ENCODE measurements around the gene TRMT2B.
"Not testable (repeated sequence)": the region's sequence is repeated elsewhere in the genome, so short reads cannot be mapped to it uniquely, and the experiment has no call there.

The TRMT2B gene

GRCh38 chrX:100995469-100995868 lies 56.4 kb downstream of the TRMT2B start:
- DNase-seq (ENCODE audit: extremely low read depth, insufficient read length), result no peak
- no peaks in the 10 kb centered on the region for H3K27me3 ChIP-seq (replicated peaks; ENCODE audit: control insufficient read depth, insufficient read depth, low read length)
- TF ChIP-seq, protein P1, sequence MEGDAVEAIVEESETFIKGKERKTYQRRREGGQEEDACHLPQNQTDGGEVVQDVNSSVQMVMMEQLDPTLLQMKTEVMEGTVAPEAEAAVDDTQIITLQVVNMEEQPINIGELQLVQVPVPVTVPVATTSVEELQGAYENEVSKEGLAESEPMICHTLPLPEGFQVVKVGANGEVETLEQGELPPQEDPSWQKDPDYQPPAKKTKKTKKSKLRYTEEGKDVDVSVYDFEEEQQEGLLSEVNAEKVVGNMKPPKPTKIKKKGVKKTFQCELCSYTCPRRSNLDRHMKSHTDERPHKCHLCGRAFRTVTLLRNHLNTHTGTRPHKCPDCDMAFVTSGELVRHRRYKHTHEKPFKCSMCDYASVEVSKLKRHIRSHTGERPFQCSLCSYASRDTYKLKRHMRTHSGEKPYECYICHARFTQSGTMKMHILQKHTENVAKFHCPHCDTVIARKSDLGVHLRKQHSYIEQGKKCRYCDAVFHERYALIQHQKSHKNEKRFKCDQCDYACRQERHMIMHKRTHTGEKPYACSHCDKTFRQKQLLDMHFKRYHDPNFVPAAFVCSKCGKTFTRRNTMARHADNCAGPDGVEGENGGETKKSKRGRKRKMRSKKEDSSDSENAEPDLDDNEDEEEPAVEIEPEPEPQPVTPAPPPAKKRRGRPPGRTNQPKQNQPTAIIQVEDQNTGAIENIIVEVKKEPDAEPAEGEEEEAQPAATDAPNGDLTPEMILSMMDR (IDR thresholded peaks at IDR 0.05; ENCODE audit: insufficient read depth, low read length, poor library complexity, severe bottlenecking), result no peak
- no peaks in the 10 kb centered on the region for H3K36me3 ChIP-seq (ENCODE audit: control insufficient read depth, insufficient read depth, low read length)
- H3K4me3 ChIP-seq (replicated peaks; ENCODE audit: low read depth, low read length), result no peak overlapping the region

DNA sequence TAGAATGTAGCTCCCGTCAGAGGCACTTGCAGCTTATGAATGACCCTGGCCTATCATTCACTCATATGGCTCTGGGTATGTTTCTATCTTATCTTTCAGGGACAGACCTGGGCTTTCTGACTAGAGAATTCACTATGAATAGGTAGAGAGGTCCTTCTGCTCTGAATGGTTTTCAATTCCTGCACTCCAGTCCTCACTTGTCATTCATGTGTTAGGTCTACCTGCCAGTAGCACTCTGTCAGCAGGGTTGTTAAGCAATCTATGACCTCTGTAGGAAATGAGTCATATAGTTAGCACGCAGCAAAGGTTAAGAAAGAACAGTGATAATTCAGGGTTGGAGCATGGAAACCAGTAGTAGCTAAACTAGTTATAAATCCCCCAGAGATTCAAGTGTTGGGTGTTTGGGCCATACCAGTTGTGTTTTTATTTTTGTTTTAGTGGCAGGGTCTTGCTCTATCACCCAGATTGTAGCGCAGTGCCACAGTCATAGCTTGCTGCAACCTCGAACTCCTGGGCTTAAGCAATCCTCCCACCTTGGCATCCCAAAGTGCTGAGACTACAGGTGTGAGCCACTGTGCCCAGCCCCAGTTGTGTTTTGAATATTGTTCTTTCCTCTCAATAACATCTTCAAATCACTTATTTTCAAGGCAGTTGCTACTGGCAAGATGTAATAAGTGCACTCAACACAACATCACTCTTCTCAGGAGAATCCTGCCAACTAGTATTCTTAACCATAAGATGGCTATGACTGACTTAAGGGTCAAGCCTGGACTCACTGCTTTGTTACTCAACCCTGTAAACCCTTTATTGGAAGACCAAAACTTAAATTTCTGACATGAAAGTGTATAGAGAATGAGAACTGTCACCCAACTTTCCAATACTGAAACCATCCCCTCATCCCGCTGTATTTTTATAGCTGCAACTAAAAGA lies 57.3 kb downstream of the TRMT2B start:
- H3K4me3 ChIP-seq (replicated peaks; ENCODE audit: low read depth, low read length), result no peak overlapping the region
- DNase-seq (ENCODE audit: extremely low read depth, insufficient read length), result peak; percentile 15

DNA sequence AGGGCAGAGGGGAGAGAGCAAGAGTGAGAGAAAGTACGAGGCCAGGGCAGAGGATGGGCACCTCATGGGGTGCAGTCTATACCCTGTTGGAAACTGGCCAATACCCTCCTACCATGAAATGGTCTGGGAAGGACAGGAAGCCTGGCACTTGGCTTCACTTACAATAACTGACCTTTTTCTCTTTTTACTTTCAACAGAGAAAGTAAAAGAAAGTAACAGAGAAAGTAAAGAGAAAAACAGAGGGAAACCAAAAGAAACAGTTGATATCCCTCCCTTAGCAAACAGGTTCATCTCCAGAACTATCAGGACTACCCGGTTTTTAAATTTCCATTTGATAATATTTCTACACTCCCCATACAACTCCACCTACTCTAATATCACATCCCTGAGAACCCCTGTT lies 61.8 kb downstream of the TRMT2B start:
- no peak overlapping the region for H3K4me3 ChIP-seq (replicated peaks; ENCODE audit: low read depth, low read length)
- H3K27me3 ChIP-seq (replicated peaks; ENCODE audit: control insufficient read depth, insufficient read depth, low read length), result no peaks in the 10 kb centered on the region
- H3K36me3 ChIP-seq (ENCODE audit: control insufficient read depth, insufficient read depth, low read length), result no peaks in the 10 kb centered on the region
- DNase-seq (ENCODE audit: extremely low read depth, insufficient read length), result no peak
- TF ChIP-seq, protein P1 (IDR thresholded peaks at IDR 0.05; ENCODE audit: insufficient read depth, low read length, poor library complexity, severe bottlenecking), result no peak

More for the DNA sequence above, 57.3 kb downstream of the TRMT2B start:
- Histone ChIP-seq H3K36me3 (ENCODE audit: control insufficient read depth, insufficient read depth, low read length) (no peaks in the 10 kb centered on the region), H3K27me3 (replicated peaks; ENCODE audit: control insufficient read depth, insufficient read depth, low read length) (no peaks in the 10 kb centered on the region)
- TF ChIP-seq, protein P1 (IDR thresholded peaks at IDR 0.05; ENCODE audit: insufficient read depth, low read length, poor library complexity, severe bottlenecking), result no peak

DNA sequence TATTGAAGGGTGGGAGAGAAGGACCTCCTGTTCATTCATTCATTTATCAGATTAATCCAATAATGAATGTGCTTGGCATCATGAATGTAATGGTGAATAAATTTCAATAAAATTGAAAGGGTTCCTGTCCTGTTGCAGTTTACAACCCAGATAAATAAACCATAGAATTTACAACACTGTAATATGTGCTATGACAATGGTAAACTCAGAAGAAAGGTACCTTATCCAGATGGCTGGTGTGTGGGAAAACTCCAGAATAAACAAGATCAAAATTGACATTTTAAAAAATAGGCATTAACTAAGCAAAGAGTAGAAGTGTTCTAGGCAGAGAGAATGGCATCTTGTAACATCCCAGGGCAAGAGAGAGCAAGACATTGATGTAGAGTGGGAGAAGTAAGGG lies 67.1 kb downstream of the TRMT2B start:
- H3K27me3 ChIP-seq (replicated peaks; ENCODE audit: control insufficient read depth, insufficient read depth, low read length), result no peaks in the 10 kb centered on the region
- DNase-seq (ENCODE audit: extremely low read depth, insufficient read length), result no peak
- H3K4me3 ChIP-seq (replicated peaks; ENCODE audit: low read depth, low read length), result no peak overlapping the region
- TF ChIP-seq, protein P1 (IDR thresholded peaks at IDR 0.05; ENCODE audit: insufficient read depth, low read length, poor library complexity, severe bottlenecking), result no peak
- H3K36me3 ChIP-seq (ENCODE audit: control insufficient read depth, insufficient read depth, low read length), result no peaks in the 10 kb centered on the region

DNA sequence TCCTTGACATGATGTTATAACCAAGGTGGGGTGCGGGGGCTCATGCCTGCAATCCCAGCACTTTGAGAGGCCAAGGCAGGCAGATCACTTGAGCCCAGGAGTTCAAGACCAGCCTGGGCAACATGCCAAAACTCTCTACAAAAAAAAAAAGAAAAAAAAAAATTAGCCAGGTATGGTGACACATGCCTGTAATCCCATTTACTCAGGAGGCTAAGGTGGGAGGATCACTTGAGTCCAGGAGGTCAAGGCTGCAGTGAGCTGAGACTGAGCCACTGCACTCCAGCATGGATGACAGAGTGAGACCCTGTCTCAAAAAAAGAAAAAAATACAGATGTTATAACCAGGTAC lies 70.4 kb downstream of the TRMT2B start:
- not testable (repeated sequence) for DNase-seq (ENCODE audit: extremely low read depth, insufficient read length); H3K4me3 ChIP-seq (replicated peaks; ENCODE audit: low read depth, low read length); H3K27me3 ChIP-seq (replicated peaks; ENCODE audit: control insufficient read depth, insufficient read depth, low read length); H3K36me3 ChIP-seq (ENCODE audit: control insufficient read depth, insufficient read depth, low read length)

- Histone ChIP-seq H3K27me3 (replicated peaks; ENCODE audit: control insufficient read depth, insufficient read depth, low read length) (no peaks in the 10 kb centered on the region), H3K36me3 (ENCODE audit: control insufficient read depth, insufficient read depth, low read length) (no peaks in the 10 kb centered on the region), H3K4me3 (replicated peaks; ENCODE audit: low read depth, low read length) (no peak overlapping the region)
- TF ChIP-seq, protein P1 (IDR thresholded peaks at IDR 0.05; ENCODE audit: insufficient read depth, low read length, poor library complexity, severe bottlenecking), result no peak
- DNase-seq (ENCODE audit: extremely low read depth, insufficient read length), result no peak
Observed at GRCh38 chrX:100980608-100981497, 71.1 kb downstream of the TRMT2B start.

Data from GM06990 (cell line).